ENCODE data around the gene ZBED1. TPM values are rescaled to one million over a fixed set of nuclear protein-coding genes. Genes with fewer than 3 reads are reported as not detected.
"Not testable (repeated sequence)": the region's sequence is repeated elsewhere in the genome, so short reads cannot be mapped to it uniquely, and the experiment has no call there.

The ZBED1 gene
- total and polyA plus RNA-seq, 5 donors: 25.6 to 61.6 (median 33.1) TPM

DNA sequence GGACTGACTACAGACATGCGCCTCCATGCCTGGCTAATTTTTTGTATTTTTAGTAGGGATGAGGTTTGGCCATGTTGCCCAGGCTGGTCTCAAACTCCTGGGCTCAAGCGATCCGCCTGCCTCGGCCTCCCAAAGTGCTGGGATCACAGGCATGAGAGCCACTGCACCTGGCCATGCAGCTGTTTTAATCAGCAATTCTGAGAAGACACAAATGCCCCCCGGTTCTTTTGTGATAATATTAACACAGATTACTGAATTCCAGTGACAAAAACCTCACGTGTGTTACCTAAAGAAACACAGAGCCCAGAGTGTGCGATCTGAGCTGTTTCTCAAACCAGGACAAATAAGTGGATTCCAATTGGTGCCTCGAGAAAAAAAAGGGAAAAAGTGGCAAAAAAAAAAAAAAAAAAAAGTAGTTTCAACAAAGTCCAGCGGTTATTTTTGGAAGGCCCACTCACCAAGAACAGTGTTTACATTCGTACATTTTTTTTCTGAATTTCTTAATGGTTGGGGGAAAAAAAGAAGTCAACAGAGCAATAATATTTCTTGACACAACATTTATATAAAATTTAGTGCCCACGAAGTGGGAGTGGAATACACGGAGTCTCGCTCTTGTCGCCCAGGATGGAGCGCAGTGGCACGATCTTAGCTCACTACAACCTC, 17.2 kb downstream of the ZBED1 start:
- Histone ChIP-seq H3K27me3 (ENCODE audit: control insufficient read depth, insufficient read depth) (no peaks in the 10 kb centered on the region), H3K4me1 (ENCODE audit: control insufficient read depth, insufficient read depth, low read length) (peaks cover 3% of the 10 kb centered on the region), H3K27ac (ENCODE audit: low read length) (no peak overlapping the region), H3K9me3 (ENCODE audit: control insufficient read depth, low read length) (no peaks in the 10 kb centered on the region), H3K4me3 (ENCODE audit: low read length) (no peak overlapping the region)
- intact Hi-C loops (cut with DNase I): no loop called here
- ATAC-seq: no peak
- peak in 1 of 3 donors; percentile 18 for DNase-seq
- WGBS: 60% methylated on average over 16 of the region's 16 CpGs

DNA sequence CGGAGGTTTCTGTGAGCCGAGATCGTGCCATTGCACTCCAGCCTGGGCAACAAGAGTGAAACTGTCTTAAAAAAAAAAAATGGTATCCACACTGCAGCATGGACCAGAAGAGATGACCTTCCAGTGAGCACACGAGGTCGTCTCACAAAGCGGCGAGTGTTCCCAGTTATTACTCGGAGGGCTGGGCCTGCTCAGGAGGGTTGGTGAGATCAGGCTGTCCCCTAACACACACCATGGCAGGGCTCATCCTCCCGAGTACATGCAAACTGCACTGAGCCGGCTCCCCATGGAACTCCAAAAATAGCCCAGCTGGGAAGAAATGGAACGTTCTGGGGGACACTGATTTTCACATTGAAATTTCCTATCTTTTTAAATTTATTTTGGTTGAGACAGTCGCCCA, 19.2 kb downstream of the ZBED1 start:
- H3K27ac ChIP-seq (ENCODE audit: low read length); H3K9me3 ChIP-seq (ENCODE audit: control insufficient read depth, low read length); H3K4me1 ChIP-seq (ENCODE audit: control insufficient read depth, insufficient read depth, low read length); H3K4me3 ChIP-seq (ENCODE audit: low read length); H3K27me3 ChIP-seq (ENCODE audit: control insufficient read depth, insufficient read depth); intact Hi-C loops (cut with DNase I): not testable (repeated sequence)
- ATAC-seq (peak in 1 of 2 donors; percentile 12), DNase-seq (peak in 1 of 3 donors; percentile 18)
- WGBS: 72% methylated on average over 11 of the region's 12 CpGs

DNA sequence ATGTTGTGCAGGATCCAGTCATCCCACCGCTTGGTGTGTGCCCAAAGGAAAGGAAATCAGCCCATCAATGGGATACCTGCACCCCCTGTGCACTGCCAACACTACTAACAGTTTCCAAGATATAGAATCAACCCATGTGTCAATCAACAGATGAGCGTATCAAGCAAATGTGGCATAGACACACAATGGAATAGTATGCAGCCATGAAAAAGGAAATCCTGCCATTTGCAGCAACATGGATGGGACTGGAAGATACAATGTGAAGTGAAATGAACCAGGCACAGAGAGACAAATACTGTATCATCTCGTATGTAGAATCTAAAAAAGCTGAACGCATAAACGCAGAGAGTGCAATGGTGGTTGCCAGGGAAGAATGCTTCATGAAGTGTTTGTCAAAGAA, 20.8 kb downstream of the ZBED1 start:
- H3K4me1 ChIP-seq (ENCODE audit: control insufficient read depth, insufficient read depth, low read length); H3K27me3 ChIP-seq (ENCODE audit: control insufficient read depth, insufficient read depth); DNase-seq; H3K9me3 ChIP-seq (ENCODE audit: control insufficient read depth, low read length); ATAC-seq; intact Hi-C loops (cut with DNase I); H3K27ac ChIP-seq (ENCODE audit: low read length); H3K4me3 ChIP-seq (ENCODE audit: low read length): not testable (repeated sequence)
- 91% methylated on average over 5 of the region's 5 CpGs for WGBS

DNA sequence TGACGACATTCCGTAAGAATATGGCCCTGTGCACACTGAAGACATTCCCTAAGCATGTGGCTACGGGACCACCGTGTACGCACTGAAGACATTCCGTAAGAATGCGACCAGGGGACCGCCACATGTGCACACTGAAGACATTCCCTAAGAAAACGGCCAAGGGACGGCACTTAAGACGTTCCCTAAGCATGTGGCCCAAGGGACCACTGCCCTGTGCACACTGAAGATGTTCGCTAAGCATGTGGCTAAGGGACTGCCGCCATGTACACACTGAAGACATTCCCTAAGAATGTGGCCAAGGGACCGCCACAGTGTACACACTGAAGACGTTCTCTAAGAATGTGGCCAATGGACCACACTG, 21.4 kb downstream of the ZBED1 start:
- peak in 1 of 3 donors; percentile 19 for DNase-seq
- 97% methylated on average over 15 of the region's 15 CpGs for WGBS
- Histone ChIP-seq H3K4me3 (ENCODE audit: low read length) (no peak overlapping the region), H3K4me1 (ENCODE audit: control insufficient read depth, insufficient read depth, low read length) (peaks cover 3% of the 10 kb centered on the region), H3K27me3 (ENCODE audit: control insufficient read depth, insufficient read depth) (no peaks in the 10 kb centered on the region), H3K27ac (ENCODE audit: low read length) (no peak overlapping the region), H3K9me3 (ENCODE audit: control insufficient read depth, low read length) (no peaks in the 10 kb centered on the region)
- ATAC-seq: no peak
- intact Hi-C loops (cut with DNase I): no loop called here

DNA sequence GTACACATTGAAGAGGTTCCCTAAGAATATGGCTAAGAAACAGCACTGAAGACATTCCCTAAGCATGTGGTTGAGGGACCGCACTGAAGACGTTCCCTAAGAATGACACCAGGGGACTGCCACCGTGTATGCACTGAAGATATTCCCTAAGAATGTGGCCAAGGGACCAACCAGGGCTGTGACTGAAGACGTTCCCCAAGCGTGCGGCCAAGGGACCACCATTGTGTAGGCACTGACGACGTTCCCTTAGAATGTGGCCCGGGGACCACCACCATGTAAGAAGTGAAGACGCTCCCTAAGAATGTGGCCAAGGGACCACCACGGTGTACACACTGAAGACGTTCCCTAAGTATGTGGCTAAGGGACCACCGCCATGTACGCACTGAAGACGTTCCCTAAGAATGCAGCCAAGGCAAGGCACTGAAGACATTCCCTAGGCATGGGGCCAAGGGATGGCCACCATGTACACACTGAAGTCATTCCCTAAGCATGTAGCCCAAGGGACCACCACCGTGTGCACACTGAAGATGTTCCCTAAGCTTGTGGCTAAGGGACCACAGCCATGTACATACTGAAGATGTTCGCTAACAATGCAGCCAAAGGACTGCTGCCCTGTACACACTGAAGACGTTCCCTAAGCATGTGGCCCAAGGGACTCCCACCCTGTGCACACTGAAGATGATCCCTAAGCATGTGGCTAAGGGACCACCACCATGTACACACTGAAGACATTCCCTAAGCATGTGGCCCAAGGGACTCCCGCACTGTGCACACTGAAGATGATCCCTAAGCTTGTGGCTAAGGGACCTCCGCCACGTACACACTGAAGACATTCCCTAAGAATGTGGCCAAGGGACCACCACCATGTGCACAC, 22.0 kb downstream of the ZBED1 start:
- no peaks in the 10 kb centered on the region for H3K9me3 ChIP-seq (ENCODE audit: control insufficient read depth, low read length)
- 86% methylated on average over 21 of the region's 21 CpGs for WGBS
- no peak for ATAC-seq
- H3K27me3 ChIP-seq (ENCODE audit: control insufficient read depth, insufficient read depth): no peaks in the 10 kb centered on the region
- peak in 1 of 3 donors; percentile 13 for DNase-seq
- H3K4me1 ChIP-seq (ENCODE audit: control insufficient read depth, insufficient read depth, low read length): no peaks in the 10 kb centered on the region
- H3K4me3 ChIP-seq (ENCODE audit: low read length): no peak overlapping the region
- no peak overlapping the region for H3K27ac ChIP-seq (ENCODE audit: low read length)
- intact Hi-C loops (cut with DNase I): no loop called here

DNA sequence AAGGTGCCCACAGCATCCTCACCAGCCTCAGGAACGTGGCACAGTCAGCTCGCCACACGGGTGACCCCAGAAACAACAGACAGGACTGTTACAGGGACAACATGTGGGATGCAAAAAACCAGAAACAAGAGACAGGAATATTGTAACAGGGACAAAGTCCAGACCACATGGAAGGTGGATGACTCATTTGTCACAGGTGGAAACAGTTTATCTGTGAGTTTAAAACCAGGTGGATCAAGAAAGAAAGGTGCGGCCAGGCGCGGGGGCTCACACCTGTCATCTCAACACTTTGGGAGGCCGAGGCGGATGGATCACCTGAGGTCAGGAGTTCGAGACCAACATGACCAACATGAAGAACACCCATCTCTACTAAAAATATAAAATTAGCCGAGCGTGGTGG, 23.5 kb downstream of the ZBED1 start:
- 96% methylated on average over 11 of the region's 11 CpGs for WGBS
- H3K4me1 ChIP-seq (ENCODE audit: control insufficient read depth, insufficient read depth, low read length); H3K9me3 ChIP-seq (ENCODE audit: control insufficient read depth, low read length); ATAC-seq; H3K4me3 ChIP-seq (ENCODE audit: low read length); H3K27ac ChIP-seq (ENCODE audit: low read length); H3K27me3 ChIP-seq (ENCODE audit: control insufficient read depth, insufficient read depth); intact Hi-C loops (cut with DNase I): not testable (repeated sequence)
- DNase-seq: peak in 1 of 3 donors; percentile 16

DNA sequence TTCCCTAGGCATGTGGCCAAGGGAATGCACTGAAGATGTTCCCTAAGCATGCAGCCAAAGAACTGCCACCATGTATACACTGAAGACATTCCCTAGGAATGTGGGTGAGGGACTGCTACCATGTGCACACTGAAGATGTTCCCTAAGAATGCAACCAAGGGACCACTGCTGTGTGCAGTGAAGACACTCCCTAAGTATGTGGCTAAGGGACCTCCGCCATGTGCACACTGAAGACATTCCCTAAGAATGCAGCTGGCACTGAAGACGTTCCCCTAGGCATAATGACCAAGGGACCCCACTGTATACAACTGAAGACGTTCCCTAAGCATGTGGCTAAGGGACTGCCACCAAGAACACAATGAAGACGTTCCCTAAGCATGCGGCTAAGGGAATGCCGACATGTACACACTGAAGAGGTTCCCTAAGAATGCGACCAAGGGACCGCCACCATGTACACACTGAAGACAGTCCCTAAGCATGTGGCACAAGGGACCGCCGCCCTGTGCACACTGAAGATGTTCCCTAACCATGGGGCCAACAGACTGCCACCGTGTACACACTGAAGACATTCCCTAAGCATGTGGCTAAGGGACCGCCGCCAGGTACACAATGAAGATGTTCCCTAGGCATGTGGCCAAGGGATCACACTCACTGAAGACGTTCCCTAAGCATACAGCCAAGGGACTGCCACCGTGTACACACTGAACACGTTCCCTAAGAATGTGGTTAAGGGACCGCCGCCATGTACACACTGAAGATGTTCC, 25.6 kb downstream of the ZBED1 start:
- Histone ChIP-seq H3K9me3 (ENCODE audit: control insufficient read depth, low read length) (no peaks in the 10 kb centered on the region), H3K4me3 (ENCODE audit: low read length) (no peak overlapping the region), H3K27ac (ENCODE audit: low read length) (no peak overlapping the region), H3K27me3 (ENCODE audit: control insufficient read depth, insufficient read depth) (no peaks in the 10 kb centered on the region), H3K4me1 (ENCODE audit: control insufficient read depth, insufficient read depth, low read length) (no peaks in the 10 kb centered on the region)
- 91% methylated on average over 18 of the region's 18 CpGs for WGBS
- ATAC-seq: no peak
- intact Hi-C loops (cut with DNase I): no loop called here
- DNase-seq: peak in 1 of 3 donors; percentile 40

DNA sequence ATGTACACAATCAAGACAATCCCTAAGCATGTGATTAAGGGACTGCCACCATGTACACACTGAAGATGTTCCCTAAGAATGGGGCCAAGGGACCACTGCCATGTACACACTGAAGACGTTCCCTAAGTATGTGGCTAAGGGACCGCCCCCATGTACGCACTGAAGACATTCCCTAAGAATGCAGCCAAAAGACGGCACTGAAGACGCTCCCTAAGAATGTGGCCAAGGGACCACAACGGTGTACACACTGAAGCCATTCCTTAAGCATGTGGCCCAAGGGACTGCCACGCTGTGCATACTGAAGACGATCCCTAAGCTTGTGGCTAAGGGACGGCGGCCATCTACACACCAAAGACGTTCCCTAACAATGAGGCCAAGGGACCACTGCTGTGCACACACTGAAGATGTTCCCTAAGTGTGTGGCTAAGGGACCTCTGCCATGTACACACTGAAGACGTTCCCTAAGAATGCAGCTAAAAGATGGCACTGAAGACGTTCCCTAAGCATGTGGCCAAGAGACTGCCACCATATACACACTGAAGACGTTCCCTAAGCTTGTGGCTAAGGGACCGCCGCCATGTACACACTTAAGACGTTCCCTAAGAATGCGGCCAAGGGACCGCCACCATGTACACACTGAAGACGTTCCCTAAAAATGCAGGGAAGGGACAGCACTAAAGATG, 26.4 kb downstream of the ZBED1 start:
- no peaks in the 10 kb centered on the region for H3K27me3 ChIP-seq (ENCODE audit: control insufficient read depth, insufficient read depth)
- no peaks in the 10 kb centered on the region for H3K4me1 ChIP-seq (ENCODE audit: control insufficient read depth, insufficient read depth, low read length)
- 80% methylated on average over 20 of the region's 20 CpGs for WGBS
- ATAC-seq (no peak), DNase-seq (peak in 1 of 3 donors; percentile 15)
- no peak overlapping the region for H3K27ac ChIP-seq (ENCODE audit: low read length)
- H3K9me3 ChIP-seq (ENCODE audit: control insufficient read depth, low read length): no peaks in the 10 kb centered on the region
- H3K4me3 ChIP-seq (ENCODE audit: low read length): no peak overlapping the region
- intact Hi-C loops (cut with DNase I): no loop called here

DNA sequence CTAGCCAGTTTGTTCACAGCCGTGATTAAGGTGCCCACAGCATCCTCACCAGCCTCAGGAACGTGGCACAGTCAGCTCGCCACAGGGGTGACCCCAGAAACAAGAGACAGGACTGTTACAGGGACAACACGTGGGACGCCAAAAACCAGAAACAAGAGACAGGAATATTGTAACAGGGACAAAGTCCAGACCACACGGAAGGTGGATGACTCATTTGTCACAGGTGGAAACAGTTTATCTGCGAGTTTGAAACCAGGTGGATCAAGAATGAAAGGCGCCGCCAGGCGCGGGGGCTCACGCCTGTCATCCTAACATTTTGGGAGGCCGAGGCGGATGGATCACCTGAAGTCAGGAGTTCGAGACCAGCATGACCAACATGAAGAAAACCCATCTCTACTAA, 27.7 kb downstream of the ZBED1 start:
- H3K9me3 ChIP-seq (ENCODE audit: control insufficient read depth, low read length); H3K4me1 ChIP-seq (ENCODE audit: control insufficient read depth, insufficient read depth, low read length); H3K27ac ChIP-seq (ENCODE audit: low read length); ATAC-seq; H3K27me3 ChIP-seq (ENCODE audit: control insufficient read depth, insufficient read depth); intact Hi-C loops (cut with DNase I); H3K4me3 ChIP-seq (ENCODE audit: low read length): not testable (repeated sequence)
- WGBS: 80% methylated on average over 15 of the region's 15 CpGs
- DNase-seq: peak in 1 of 3 donors; percentile 31

DNA sequence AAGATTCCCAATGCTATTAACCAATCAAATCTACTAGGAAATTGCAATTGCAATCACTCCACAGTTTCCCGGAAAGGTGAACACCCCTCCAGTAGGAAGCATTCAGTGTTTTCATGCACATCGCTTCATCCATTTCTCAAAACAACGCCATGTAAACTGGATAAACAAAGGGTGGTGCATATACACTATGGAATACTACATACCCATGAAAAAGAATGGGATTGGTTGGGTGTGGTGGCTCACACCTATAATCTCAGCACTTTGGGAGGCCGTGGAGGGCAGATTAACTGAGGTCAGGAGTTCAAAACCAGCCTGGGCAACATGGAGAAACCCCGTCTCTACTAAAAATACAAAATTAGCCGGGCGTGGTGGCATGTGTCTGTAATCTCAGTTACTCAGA, 29.1 kb downstream of the ZBED1 start:
- ATAC-seq: no peak
- Histone ChIP-seq H3K9me3 (ENCODE audit: control insufficient read depth, low read length) (no peaks in the 10 kb centered on the region), H3K4me3 (ENCODE audit: low read length) (no peak overlapping the region), H3K4me1 (ENCODE audit: control insufficient read depth, insufficient read depth, low read length) (no peaks in the 10 kb centered on the region), H3K27ac (ENCODE audit: low read length) (no peak overlapping the region), H3K27me3 (ENCODE audit: control insufficient read depth, insufficient read depth) (no peaks in the 10 kb centered on the region)
- DNase-seq: no peak
- intact Hi-C loops (cut with DNase I): no loop called here
- WGBS: 90% methylated on average over 7 of the region's 7 CpGs
